GM19025 (cell line): ENCODE data around the gene PAX6.

Source experiments
- ATAC-seq: cut with Tn5 transposase; IDR thresholded peaks from one replicate; pipeline ENCODE4 v1.9.1; 2021; ENCODE audit warnings: mild to moderate bottlenecking, low read depth, moderate library complexity; ENCODE audit not compliant: unreplicated experiment

Gene PAX6

DNA sequence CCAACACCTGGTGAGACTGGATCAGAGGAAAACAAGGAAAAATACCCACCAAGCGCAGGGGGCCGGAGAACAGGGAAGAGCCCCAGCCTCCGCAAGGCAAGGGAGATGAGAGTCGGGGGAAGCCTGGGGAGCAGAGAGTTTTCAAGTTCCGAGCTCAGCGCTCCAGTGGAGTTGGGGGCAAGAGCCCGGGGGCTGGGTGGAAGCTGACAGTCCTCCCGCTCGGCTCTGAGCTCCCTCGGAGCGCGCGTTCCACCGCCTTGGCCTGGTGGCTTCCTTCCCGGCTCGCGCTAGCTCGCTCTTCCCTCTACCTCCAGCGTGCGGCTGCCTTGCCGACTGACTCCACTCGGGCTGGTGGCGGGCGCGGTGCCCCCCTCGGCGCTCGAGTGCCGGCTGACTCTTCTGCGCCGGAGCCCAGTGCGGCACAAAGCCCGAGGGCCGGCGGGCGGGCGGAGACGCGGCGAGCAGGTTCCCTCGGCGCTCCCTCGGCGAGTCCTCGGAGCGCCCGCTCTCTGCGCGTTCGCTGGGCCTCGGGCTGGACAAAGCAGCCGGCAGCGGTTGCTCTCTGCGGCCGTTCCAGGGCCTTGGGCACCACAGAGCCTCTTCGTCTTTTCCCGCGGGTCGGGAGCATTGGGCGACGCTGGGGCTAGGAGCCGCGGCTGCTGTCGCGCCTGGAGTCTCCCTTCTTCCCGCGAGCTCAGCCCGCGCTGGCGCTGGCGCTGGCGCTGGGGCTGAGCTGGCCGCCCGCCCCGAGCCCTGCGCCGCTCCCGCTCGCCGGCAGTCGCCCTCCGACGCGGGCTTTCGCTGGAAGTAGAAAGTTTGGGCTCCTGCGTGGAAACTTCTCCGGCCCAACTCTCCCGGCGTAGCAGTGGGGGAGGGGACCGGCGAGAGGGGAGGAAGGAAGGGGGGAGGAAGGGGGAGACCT lies 1.0 kb downstream of the PAX6 start:
- ATAC-seq = no peak

DNA sequence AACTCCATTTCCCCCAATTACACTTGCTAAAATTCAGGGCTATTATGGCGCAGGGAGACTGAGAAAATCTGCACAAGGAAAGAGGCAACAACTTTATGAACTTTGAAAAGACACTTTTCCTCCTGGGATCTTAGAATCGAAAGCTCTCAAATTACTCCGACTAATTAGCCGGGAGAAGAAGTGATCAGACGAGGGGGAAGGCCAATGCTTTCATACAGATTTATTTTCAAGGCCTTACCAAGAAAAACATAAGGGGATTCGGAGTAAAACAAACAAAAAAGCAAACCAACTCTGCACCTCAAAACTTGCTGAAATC lies 1.6 kb downstream of the PAX6 start:
- ATAC-seq = no peak

- ATAC-seq = no peak
Observed at GRCh38 chr11:31808721-31809540, 2.2 kb downstream of the PAX6 start.

GRCh38 chr11:31807799-31808667 lies 3.1 kb downstream of the PAX6 start:
- ATAC-seq = no peak

DNA sequence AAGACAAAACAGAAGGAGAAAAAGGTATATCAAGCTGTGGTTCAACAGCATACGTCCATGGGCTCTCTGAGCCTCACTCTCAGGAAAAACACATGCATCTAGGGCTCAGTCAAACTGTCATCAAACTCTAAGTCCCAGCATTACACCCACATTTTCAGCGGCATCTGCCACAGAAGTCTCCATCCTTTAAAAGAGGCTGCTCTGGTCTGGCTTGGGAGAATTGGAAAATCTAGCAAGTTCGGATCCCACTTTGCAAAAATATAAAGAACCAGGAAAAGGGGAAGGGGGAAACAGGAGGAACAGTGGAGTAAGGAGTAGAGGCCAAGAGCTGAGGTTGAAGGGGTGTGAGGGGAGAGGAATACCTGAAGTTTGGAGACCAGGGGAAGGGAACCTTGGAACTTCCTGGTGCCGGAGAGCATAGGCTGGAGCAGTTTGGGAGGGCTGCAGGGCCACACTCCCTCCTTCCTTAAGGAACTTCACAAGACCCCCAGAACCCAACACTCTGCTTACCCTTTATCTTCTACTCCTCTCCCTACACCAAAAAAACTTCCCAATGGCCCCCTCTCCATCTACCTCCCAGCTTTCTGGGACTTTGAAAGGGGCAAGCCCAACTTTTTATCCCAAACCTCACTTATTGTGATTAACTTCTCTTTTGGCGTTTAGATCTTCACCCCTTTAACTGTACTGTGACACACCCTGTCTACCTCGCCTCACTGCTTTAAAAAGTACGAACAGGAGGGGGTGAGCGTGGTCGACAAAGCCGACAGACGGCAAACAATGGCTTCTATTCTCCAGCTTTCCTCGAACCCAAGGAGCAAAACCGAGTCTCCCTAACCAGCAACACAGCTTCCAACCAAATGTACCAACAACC lies 4.0 kb downstream of the PAX6 start:
- ATAC-seq = no peak

DNA sequence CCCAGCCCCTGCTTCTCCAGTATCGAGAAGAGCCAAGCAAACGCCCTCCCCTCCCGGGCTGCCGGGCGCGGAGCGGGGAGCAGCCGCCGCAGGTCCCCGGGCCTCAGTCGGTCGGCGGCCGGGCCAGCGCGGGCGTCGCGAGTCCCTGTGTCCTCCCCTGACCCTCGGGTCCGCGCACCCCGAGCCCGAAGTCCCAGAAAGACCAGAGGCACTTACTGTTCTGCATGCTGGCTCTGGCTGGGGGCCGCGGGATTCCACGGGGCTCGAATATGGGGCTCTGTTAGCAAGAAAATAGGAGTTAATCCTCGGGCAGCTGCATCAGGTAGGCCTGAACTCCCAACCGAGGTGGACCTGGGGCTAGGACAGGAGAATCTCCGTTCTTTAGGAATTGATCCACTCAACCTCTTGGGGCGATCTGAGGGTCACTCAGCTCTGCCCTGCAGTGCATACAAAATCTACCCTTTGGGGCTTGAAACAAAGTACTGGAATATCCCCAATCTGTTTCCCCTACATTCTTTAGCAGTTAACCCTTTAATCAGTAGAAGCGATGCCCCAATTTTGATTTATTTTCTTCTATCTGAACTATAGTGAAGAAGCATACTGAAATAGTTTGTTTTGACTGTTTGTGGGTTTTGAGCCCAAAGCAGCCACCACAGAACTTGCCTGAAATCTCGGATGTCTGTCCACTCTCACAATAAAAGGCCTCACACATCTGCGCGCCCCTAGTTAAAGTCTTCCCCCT lies 4.8 kb downstream of the PAX6 start:
- no peak for ATAC-seq

- ATAC-seq = no peak
Observed at GRCh38 chr11:31805629-31806185, 5.4 kb downstream of the PAX6 start.

GRCh38 chr11:31805037-31805628 lies 6.0 kb downstream of the PAX6 start:
- ATAC-seq = peak; percentile 17

- peak; percentile 45 for ATAC-seq
Observed at GRCh38 chr11:31804312-31805036, 6.6 kb downstream of the PAX6 start.

DNA sequence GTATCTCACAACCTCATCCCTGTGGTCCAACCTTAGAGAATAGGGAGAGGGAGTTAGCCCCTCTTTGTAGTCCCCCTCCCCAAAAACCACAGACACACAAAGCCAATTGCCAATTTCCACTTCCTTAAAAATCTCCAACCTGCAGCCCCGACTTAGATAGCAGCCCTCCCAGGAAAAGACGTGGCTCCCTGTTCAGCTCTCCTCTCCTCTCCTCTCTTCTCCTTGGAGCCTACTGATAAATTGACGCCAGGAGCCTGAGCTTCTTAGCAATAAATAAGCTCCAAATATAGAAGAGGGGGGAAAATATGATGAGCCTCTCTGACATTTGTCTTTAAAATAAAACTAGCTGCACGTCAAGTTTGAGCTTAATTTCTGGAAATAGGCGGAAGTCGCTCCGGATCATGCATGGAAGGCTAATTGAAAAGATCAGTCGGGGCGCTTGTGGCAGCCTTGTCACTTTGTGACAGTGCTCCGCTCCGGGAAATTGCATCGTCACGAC lies 7.3 kb downstream of the PAX6 start:
- no peak for ATAC-seq

DNA sequence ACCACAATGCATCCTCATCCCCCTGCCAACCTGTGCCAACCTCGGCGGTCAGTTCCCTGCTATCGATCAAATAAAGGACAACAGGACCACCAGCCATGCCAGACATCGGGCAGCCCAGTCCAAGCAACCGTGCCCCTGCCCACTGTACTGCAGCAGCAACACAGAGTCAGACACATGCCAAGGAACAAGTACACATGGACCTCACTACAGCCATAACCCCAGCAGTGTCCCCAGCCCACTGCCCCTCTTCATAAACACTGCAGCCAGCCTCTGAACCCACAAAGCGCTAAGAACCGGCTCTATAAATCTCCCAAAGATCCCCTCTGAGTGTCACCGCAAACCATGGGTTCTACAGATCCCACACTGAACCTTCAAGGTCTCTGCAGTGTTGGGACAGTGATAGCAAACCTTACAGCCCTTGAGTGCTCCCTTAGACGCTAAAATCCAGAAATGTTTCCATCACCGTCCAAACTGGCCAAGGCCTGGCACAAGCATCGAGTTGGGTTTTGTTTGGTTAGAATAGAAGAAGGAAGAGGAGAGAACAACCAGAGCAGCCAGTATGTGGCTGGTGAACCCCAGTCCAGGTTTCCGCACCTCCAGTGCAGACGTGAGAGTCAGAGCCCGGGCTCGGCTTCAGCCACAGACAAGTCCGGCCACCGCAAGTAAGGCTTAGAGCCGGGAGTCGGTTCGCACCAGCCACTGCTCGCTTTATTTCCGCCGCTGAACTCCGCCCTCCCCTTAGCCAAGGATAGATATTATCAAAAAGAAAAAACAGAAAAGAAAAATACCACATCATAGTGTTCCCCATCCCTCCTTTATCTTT lies 7.9 kb downstream of the PAX6 start:
- ATAC-seq = no peak

- ATAC-seq = no peak
Observed at GRCh38 chr11:31802609-31802989, 8.5 kb downstream of the PAX6 start.

- ATAC-seq = no peak
Observed at GRCh38 chr11:31802000-31802551, 9.0 kb downstream of the PAX6 start.

GRCh38 chr11:31801298-31801702 lies 9.8 kb downstream of the PAX6 start:
- no peak for ATAC-seq

DNA sequence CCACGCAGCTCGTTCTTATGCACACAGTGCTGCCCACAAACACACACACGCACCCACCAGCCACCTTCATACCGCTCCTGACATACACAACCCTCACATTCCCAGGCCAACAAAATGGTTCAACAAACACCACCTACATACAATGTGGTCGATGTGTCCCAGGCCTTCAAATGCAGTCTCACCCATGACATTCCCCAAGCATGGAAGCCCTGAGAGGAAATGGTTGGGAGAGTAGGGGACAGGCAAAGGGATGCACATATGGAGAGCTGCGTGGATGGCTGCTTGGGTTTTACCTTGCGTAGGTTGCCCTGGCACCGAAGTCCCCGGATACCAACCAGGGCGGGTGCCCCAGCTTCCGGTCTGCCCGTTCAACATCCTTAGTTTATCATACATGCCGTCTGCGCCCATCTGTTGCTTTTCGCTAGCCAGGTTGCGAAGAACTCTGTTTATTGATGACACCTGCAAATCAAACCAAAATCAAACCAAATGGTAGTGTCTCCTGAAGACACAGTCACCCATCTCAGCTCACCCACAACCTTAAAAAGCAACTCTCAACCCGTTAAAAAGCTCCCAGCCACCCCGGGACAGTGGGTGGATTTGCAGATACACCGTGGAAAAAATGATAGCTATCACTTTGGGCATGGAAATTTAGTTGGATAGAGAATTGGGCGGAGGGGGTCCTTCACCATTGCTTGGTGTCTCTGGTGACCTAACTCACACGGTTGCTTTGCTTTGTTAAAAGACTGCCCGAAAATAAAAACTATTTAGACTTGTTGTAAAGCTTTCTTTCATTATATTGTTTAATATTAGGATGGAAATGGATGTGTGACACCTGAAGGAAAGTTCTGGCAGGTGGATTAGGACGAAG lies 10.5 kb downstream of the PAX6 start:
- ATAC-seq = no peak
